ENCODE measurements around the gene UGT2A3.

Gene UGT2A3

DNA sequence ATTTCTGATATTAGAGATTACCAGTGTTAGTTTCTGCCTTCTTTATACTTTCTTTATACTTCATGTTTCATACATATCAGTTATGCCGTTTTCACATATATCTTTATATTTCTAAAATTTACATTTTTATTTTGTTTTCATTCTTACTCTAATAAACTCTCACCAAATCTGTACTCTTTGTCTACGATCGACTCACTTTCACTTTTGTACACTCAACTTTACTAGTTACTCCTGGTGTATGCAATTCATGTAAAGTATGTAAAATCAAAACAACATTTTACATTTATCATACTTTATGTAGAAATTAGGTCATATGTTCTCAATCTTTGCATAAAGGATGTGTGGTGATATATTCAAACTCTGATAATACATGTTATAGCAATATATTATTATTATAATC is 59.9 kb downstream of the UGT2A3 start:
- no peaks in the 10 kb centered on the region for H3K9me3 ChIP-seq (ENCODE audit: low read depth, low read length)
- H3K36me3 ChIP-seq (ENCODE audit: insufficient read depth, low read length) = no peaks in the 10 kb centered on the region
- no peak overlapping the region for H3K9ac ChIP-seq (ENCODE audit: insufficient read length)
- no peak overlapping the region for H3K4me3 ChIP-seq
- no peak overlapping the region for H3K27ac ChIP-seq
- TF ChIP-seq FOXP2 (optimal IDR thresholded peaks at IDR 0.05; ENCODE audit: control extremely low read depth, extremely low read length, insufficient read depth) = no peak
- no peak for TF ChIP-seq POLR2AphosphoS5 (IDR thresholded peaks at IDR 0.05; ENCODE audit: borderline replicate concordance, low read depth, low read length)
- no peak for TF ChIP-seq EZH2 (IDR thresholded peaks at IDR 0.05)
- DNase-seq (ENCODE audit: low read depth, low spot score) = no peak

DNA sequence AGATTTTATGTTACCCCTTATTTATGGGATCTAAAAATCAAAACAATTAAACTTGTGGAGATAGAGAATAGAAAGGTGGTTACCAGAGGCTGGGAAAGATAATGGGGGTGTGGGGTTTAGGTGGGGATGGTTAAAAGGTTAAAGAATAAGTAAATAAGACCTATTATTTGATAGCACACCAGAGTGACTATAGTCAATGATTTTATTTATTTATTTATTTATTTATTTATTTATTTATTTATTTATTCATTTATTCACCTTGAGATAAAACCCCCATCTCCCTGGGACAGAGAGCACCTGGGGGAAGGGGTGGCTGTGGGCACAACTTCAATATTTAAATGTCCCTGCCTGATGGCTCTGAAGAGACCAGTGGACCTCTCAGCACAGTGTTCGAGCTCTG is 66.1 kb downstream of the UGT2A3 start:
- Histone ChIP-seq H3K4me3 (no peak overlapping the region), H3K9ac (ENCODE audit: insufficient read length) (no peak overlapping the region), H3K9me3 (ENCODE audit: low read depth, low read length) (no peaks in the 10 kb centered on the region), H3K36me3 (ENCODE audit: insufficient read depth, low read length) (no peaks in the 10 kb centered on the region), H3K27ac (no peak overlapping the region)
- no peak for TF ChIP-seq FOXP2 (optimal IDR thresholded peaks at IDR 0.05; ENCODE audit: control extremely low read depth, extremely low read length, insufficient read depth)
- no peak for TF ChIP-seq POLR2AphosphoS5 (IDR thresholded peaks at IDR 0.05; ENCODE audit: borderline replicate concordance, low read depth, low read length)
- no peak for TF ChIP-seq EZH2 (IDR thresholded peaks at IDR 0.05)
- DNase-seq (ENCODE audit: low read depth, low spot score) = no peak

DNA sequence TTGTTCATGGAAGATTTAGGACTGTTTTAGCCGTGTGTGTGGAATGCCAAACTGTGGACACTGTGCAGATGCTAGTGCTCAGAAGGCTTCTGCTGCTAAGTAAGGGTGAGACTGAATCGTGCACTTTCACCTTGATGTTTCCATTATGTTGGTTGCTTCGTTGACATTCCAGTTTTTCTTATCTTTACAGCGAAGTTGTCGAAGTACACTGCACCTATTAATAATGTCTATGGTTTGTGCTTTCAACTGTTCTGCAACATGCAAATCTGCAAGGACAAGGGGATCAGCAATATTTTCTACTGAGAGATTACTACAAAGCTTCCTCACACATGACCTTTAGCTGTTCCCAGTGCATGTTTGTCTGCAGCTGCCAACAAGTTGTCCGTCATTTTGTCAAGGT is 67.7 kb downstream of the UGT2A3 start:
- no peaks in the 10 kb centered on the region for H3K36me3 ChIP-seq (ENCODE audit: insufficient read depth, low read length)
- TF ChIP-seq EZH2 (IDR thresholded peaks at IDR 0.05) = no peak
- no peak for TF ChIP-seq FOXP2 (optimal IDR thresholded peaks at IDR 0.05; ENCODE audit: control extremely low read depth, extremely low read length, insufficient read depth)
- TF ChIP-seq POLR2AphosphoS5 (IDR thresholded peaks at IDR 0.05; ENCODE audit: borderline replicate concordance, low read depth, low read length) = no peak
- no peak overlapping the region for H3K27ac ChIP-seq
- H3K9me3 ChIP-seq (ENCODE audit: low read depth, low read length) = no peaks in the 10 kb centered on the region
- no peak overlapping the region for H3K4me3 ChIP-seq
- H3K9ac ChIP-seq (ENCODE audit: insufficient read length) = no peak overlapping the region
- DNase-seq (ENCODE audit: low read depth, low spot score) = no peak
